ES-I3 (cell line): ENCODE data around the gene SLC51A.
"Not testable (repeated sequence)": the region's sequence is repeated elsewhere in the genome, so short reads cannot be mapped to it uniquely, and the experiment has no call there.

Experiments used
- H3K36me3 ChIP-seq: 2 replicates; pipeline ENCODE4 v1.6.1; 2013; ENCODE audit warnings: mild to moderate bottlenecking, low read length, control low read depth, moderate library complexity; ENCODE audit not compliant: insufficient read depth
- H3K4me1 ChIP-seq: 2 replicates; pipeline ENCODE4 v1.6.1; 2013; ENCODE audit warnings: mild to moderate bottlenecking, control low read depth, low read length; ENCODE audit not compliant: insufficient read depth
- H3K9ac ChIP-seq: 2 replicates; pipeline ENCODE4 v1.6.1; 2013; ENCODE audit warnings: low read depth, mild to moderate bottlenecking, low read length, moderate library complexity
- H3K9me3 ChIP-seq: 2 replicates; pipeline ENCODE4 v1.6.1; 2013; ENCODE audit warnings: mild to moderate bottlenecking, low read length, moderate library complexity; ENCODE audit not compliant: control insufficient read depth, insufficient read depth

Gene SLC51A

GRCh38 chr3:196202516-196202970 lies 13.8 kb upstream of the SLC51A start:
- H3K36me3 ChIP-seq, result no peaks in the 10 kb centered on the region
- H3K9me3 ChIP-seq, result no peaks in the 10 kb centered on the region
- H3K4me1 ChIP-seq, result no peaks in the 10 kb centered on the region
- H3K9ac ChIP-seq, result no peak overlapping the region

- no peaks in the 10 kb centered on the region for H3K4me1 ChIP-seq
- no peaks in the 10 kb centered on the region for H3K9me3 ChIP-seq
- H3K36me3 ChIP-seq, result no peaks in the 10 kb centered on the region
- H3K9ac ChIP-seq, result no peak overlapping the region
These were observed 12.5 kb upstream of the SLC51A start for GRCh38 chr3:196203846-196204245.

GRCh38 chr3:196205442-196206205 lies 10.7 kb upstream of the SLC51A start:
- not testable (repeated sequence) for H3K4me1 ChIP-seq, H3K36me3 ChIP-seq, H3K9me3 ChIP-seq, H3K9ac ChIP-seq

GRCh38 chr3:196207159-196207832 lies 9.0 kb upstream of the SLC51A start:
- Histone ChIP-seq H3K4me1 (no peaks in the 10 kb centered on the region; the same call in 1 of the 2 replicates), H3K36me3 (no peaks in the 10 kb centered on the region), H3K9ac (peak overlapping the region; percentile 77; the same call in 1 of the 2 replicates), H3K9me3 (no peaks in the 10 kb centered on the region)

GRCh38 chr3:196207833-196208607 lies 8.3 kb upstream of the SLC51A start:
- H3K9me3 ChIP-seq, result no peaks in the 10 kb centered on the region
- H3K4me1 ChIP-seq, result no peaks in the 10 kb centered on the region; the same call in 1 of the 2 replicates
- H3K36me3 ChIP-seq, result no peaks in the 10 kb centered on the region
- H3K9ac ChIP-seq, result peak overlapping the region; percentile 78; the same call in 1 of the 2 replicates

GRCh38 chr3:196208942-196209695 lies 7.2 kb upstream of the SLC51A start:
- no peak overlapping the region for H3K9ac ChIP-seq
- H3K9me3 ChIP-seq, result no peaks in the 10 kb centered on the region
- H3K36me3 ChIP-seq, result no peaks in the 10 kb centered on the region
- no peaks in the 10 kb centered on the region; the same call in 1 of the 2 replicates for H3K4me1 ChIP-seq

- not testable (repeated sequence) for H3K9me3 ChIP-seq, H3K36me3 ChIP-seq, H3K4me1 ChIP-seq, H3K9ac ChIP-seq
These were observed 6.2 kb upstream of the SLC51A start for GRCh38 chr3:196209944-196210672.

- Histone ChIP-seq H3K36me3 (no peaks in the 10 kb centered on the region), H3K4me1 (peaks cover 10% of the 10 kb centered on the region; the same call in 1 of the 2 replicates), H3K9ac (no peak within 1 kb of the TSS), H3K9me3 (no peaks in the 10 kb centered on the region)
These were observed 5.4 kb upstream of the SLC51A start, which contains the start of gene ZDHHC19 for GRCh38 chr3:196210673-196211556. TSS of gene ZDHHC19 (minus strand) at chr3:196211400. CDS start at chr3:196211315, 85 bp downstream.

- Histone ChIP-seq H3K9me3 (no peaks in the 10 kb centered on the region), H3K36me3 (no peaks in the 10 kb centered on the region), H3K9ac (no peak overlapping the region), H3K4me1 (peaks cover 12% of the 10 kb centered on the region; the same call in 1 of the 2 replicates)
These were observed 1.4 kb upstream of the SLC51A start for GRCh38 chr3:196214783-196215441.

- no peak overlapping the region for H3K9ac ChIP-seq
- H3K36me3 ChIP-seq, result no peaks in the 10 kb centered on the region
- H3K9me3 ChIP-seq, result no peaks in the 10 kb centered on the region
- H3K4me1 ChIP-seq, result peaks cover 12% of the 10 kb centered on the region; the same call in 1 of the 2 replicates
These were observed 777 bp upstream of the SLC51A start for GRCh38 chr3:196215493-196216020.

GRCh38 chr3:196216681-196217211 lies 412 bp downstream of the SLC51A start:
- H3K9me3 ChIP-seq, result no peaks in the 10 kb centered on the region
- H3K4me1 ChIP-seq, result peaks cover 12% of the 10 kb centered on the region; the same call in 1 of the 2 replicates
- H3K36me3 ChIP-seq, result no peaks in the 10 kb centered on the region
- H3K9ac ChIP-seq, result peak overlapping the region; percentile 7; the same call in 1 of the 2 replicates
